Tibial nerve (tissue), 4 donors: ENCODE data around the gene HSD17B8.

Experiments used
- CTCF ChIP-seq, 5 experiments: fragments of 200-600 bp in 3 of 5; fragments of 450-650 bp in 2 of 5; sonication (generic) in 3 of 5; IDR thresholded peaks; one replicate each; pipeline ENCODE4 v1.5.1; 2016 to 2019; ENCODE audit warnings: antibody characterized with exemption in 5 of 5, mild to moderate bottlenecking in 3 of 5, moderate library complexity in 2 of 5
- EP300 ChIP-seq, 2 donors: sonication (generic); formaldehyde crosslinking; IDR thresholded peaks; one replicate each; pipeline ENCODE4 v1.6.1; 2017; ENCODE audit warnings: antibody characterized with exemption in 2 of 2, mild to moderate bottlenecking in 1 of 2
- POLR2A ChIP-seq, 2 donors: fragments of 450-650 bp; IDR thresholded peaks; one replicate each; pipeline ENCODE4 v1.6.1; 2017; ENCODE audit warnings: antibody characterized with exemption in 2 of 2, mild to moderate bottlenecking in 2 of 2, moderate library complexity in 2 of 2

- TF ChIP-seq CTCF (IDR thresholded peaks at IDR 0.05) (no peak), POLR2A (IDR thresholded peaks at IDR 0.05) (no peak), EP300 (IDR thresholded peaks at IDR 0.05) (no peak)
These were observed 2.6 kb downstream of the HSD17B8 start for GRCh38 chr6:33206864-33207551.
